HG03354 (cell line): ENCODE measurements around the gene RHO.

Experiments used
- ATAC-seq: cut with Tn5 transposase; IDR thresholded peaks from one replicate; pipeline ENCODE4 v1.9.1; 2021; ENCODE audit warnings: mild to moderate bottlenecking; ENCODE audit not compliant: unreplicated experiment, poor library complexity, severe bottlenecking

The RHO gene

DNA sequence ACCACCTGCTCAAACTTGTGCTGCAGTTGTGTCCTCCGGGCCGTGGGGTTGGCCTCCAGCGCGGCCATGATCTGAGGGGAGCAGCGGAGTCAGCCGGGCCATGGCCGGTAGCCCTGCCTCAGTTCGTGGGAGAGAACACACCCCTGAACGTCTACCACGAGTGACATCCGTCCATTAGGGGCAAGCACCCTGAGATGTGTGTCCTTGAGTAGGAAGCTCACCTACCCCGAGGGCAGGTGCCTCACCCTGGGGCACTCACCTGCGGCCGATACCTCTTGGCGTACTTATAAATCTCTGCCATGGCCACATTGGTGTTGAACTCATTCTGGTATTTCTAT, 27.9 kb downstream of the RHO start:
- no peak for ATAC-seq

DNA sequence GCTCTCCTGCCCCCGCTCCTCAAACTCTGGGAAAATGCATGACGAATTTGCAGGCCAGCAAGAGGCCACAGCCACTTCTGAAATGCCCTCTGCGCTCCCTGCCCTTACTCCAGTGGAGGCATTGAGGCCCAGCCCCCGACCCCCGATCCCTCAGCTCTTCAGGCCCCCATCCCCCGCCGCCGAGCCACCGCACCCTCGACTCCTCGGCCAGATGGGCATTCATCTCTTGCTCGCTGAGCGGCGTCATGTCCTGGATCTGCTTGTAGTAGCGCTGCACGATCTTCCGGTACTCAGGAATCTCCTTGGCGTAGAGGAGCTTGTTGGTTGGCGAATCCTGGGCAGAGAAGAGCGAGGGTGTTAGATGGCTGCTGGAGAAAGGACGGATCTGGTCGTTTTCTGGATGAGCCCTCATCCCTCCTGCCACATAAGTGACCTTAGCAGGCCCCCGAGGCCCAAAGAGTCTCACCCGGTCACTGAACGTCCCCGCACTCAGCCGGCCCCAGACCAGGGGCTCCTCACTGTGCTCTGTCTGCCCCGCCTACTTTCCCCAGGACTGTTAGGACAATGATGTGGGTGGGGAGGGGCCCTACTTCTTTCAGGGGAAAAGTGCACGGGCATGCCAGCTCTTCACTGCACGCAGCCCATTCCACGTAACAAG, 28.6 kb downstream of the RHO start:
- ATAC-seq: no peak

DNA sequence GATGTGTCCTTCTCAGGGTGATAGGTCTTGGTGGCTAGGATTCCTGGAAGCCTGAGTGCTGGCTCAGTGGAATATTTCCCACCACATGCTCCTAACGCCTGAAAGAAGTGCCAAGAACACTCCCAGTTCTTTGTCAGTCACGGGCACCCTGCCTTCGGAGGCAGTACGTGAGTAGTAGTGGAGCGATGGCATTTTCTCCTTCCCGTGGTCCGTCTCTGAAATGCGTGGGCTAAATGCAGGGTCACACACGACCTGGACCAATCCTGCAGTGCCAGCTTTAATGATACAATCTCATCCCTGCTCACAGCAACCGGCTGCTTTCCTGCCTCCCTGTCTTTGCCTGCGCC, 29.1 kb downstream of the RHO start:
- no peak for ATAC-seq

DNA sequence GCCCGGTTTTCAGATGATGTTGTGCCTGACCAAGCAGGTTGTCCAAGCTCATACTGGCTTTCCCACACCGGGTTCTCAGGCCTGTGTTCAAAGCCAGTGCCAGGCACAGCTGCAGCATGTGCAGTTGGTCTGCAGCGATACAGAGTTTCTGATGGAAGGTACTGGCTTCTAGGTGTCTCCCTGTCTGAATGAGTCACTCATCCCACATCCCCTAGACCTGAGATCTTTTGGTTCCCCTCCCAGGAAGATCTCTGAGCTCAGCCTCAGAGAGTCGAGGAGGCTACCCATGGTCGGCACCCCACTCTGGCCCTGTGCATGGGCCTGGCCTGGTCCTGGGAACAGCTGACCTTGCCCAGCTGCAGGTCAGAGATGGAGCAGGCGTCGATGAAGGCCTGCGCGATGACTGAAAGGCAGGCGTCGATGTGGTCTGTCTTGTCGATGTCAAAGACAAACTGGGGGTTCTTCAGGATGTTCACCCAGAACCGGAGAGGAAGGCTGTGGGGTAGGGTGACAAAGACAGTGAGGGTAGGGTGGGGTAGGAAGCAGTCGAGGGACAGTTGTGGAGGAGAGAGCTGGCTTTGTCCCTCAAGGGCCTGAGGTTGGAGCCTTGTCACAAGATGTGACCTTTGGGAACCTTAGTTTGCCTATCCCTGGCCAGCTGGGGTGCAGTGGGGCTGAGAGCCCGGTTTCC, 29.8 kb downstream of the RHO start:
- ATAC-seq: peak; percentile 36

DNA sequence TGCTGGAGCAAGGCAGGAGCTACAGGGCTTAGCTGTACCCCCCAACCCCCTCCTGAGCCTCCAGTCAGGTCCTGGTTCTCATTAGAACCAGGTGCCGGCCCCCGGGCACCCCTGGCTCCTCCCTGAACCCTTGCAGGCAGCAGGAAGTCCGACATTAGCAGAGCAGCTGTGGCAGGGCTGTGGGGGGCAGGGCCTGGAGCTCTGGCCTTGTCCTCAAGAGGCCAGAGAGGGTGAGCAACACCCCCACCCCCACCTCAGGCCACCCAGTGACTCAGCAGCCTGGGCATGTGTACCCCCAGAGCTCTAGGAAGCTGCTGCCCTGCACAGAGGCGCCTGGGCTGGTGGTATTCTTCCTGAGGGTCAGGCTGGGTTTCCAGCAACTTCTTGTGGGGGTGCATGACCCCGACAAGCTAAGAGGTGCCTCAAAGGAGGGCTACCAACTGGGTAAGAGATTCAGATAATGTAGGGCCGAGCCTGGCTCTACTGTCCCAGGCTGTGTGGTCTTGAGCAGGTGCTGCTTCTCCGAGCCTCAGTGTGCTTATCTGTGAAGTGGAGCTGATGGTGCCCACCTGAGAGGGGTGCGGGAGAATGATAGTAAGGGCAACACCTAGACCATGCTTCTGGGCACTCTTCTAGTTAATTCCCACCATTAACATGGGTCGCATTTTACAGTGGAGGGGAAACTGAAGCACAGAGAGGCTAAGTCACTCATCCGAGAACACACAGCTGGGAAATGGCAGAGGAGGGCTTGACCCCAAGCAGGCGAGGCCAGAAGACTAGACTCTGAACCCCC, 30.5 kb downstream of the RHO start:
- ATAC-seq: peak; percentile 72

DNA sequence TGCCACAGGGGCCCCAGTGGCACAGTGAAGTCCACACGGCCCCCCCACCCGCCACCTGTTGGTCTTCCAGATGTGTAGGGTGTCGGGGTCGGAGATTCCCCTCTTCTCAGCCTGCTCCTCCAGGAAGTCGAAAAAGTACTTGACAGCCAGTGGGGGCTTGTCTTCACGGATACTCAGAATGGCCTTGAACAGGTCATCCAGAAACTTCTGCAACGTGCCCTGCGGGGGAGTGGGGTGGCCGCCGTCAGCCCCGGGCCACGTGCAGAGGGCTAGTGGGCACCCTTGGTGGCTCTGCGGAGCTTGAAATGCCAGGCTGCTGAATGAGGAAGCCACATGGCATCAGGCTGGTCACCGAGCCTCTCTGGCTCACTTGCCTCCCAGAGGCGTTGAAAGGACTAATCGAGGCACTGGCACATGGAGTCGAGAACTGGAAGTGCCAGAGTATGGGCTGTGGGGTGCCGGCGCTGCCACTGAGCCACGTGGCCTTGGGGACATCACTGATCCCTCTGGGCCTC, 31.2 kb downstream of the RHO start:
- ATAC-seq: no peak

DNA sequence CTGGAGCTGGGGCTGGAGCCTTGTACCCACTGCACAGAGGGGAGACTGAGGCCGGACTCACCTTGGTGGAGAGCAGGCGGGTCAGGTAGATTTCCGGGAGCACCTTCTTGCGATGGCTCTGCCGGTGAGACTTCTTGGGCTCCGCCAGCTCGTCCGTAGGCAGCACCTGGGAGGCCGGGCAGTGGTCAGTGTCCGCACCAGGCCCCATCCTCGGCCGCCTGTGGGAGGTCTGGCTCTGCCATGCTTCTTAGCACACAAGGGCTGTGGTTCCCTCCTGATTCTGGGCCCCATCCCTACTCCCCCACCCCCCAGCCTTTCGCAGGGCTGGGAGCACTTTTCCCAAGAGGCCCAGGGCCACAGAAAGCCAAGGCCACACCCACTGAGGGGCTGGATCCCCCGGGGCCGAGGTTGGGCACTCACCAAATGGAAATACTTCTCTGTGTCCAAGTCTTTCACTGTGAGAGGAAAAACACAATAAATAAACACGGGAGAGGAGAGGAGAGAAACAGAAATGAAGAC, 31.9 kb downstream of the RHO start:
- no peak for ATAC-seq

DNA sequence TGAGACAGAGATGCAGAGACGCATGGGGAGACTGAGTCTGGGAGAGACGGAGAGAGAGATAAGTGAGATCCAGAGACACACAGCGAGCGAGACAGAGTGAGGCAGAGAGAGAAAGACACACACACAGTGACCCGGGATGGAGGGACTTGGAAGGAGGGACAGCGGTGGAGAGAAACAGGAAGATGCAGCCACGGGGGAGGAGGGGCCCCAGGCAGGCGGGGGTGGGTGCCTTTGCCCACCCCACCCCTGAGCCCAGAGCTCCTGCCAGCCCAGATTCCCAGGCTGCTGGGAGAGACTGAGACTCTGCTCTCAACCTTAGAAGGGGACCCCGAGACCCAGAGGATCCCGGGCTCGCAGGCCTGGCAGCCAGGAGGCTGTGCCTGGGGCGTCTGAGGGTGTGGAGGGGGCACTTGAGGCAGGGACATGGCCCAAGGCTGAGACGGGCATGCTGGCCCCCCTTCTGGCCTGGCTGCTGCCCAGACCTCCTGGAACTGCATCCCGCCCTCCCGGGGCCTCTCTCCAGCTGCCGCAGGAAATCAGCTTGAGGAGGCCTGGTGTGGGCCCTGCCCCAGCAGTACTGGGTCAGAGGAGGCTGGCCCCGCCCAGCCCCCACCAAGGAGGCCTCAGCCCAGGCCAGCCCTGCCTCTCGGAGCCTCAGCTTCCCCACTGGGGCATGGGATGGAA, 32.6 kb downstream of the RHO start:
- ATAC-seq: no peak

DNA sequence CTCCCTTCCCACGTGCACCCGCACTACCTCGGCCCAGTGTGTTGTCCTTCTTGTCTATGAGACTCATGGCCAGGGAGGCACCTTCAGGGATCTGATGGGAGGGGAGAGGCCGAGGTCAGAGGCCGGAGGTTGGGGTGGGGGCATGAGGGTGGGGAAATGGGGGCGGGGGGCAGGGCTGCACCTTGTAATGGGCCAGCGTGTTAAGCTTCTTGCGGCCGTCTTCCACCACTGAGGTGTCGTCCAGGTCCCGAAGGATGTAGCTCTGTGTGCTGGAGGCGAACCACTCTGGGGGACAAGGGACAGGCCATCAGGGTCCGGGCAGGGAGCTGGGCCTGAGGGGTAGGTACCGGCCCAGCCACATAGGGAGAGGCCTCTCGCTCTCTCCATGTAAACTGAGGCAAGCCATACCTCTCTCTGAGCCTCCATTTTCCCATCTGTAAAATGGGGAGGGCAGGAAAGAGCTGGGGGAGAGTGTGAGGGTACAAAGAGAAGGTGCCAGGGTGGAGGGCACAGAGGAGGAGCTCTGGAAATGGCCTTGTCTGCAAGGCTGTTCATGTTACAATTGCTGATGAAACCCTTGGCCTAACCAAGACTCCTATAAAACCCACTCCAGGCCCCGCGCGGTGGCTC, 33.3 kb downstream of the RHO start:
- no peak for ATAC-seq

DNA sequence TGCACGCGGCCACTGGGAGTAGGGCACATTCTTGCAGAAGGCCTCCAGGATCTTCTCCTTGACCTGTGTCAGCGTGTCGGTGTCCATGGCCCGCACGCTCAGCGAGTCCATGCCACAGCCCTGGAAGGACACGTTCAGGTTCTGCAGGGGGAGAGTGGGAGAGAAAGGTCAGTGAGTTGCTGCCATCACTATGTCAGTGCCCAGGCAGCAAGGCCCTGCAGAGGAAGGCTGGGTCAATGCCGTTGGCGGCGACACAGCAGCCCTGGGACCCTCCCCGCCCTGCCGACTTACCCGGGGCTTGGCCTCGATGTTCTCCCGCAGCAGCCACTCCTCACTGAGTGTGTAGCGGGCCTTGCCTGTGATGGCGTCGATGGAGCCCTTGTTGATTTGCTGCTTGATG, 34.4 kb downstream of the RHO start:
- ATAC-seq: no peak

DNA sequence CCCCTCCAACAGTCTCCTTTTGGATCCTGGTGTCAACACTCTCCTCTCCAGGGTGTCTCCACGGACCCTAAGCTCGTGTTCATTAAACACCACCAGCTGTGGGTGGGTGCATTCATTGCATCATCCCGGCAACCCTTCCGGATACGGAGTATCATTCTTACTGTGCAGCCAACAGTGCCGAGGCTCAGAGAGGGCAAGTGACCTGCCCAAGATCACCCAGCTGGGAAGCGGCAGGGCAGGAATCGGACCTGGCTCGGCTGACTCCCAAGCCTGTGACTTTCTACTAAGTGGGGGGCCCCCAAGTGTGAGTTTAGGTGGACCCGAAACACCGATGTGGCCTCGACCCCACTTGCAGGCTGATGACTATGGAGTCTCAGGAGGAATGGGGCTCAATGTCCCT, 34.9 kb downstream of the RHO start:
- no peak for ATAC-seq

DNA sequence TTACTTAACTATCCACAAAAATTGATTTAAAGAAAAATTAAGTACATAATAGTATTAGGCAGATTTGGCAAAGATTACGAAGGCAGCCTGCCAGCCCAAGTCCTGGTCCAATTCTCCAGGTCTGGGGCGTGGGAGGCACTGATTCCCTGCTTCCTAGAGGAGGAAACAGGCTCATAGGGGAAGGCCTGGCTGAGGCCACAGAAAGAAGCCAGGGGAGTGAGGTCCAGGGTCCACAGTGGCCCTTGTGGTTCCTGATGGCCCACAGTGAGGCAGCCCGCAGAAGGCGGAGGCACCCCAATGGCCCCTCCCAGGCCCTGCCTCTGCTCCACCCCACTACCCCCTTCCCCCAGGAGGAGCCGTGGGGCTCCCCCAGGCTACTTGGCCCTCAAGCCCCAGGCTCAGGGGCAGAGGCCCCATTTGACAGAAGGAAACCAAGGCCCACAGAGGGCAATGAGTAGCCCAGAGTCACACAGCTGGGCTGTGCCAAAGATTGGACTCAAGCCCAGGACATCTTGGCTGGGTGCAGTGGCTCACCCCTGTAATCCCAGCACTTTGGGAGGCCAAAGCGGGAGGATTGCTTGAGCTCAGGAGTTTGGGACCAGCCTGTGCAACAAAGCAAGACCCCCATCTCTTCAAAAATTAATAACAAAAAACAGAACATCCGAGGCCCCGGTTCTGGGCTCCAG, 35.6 kb downstream of the RHO start:
- no peak for ATAC-seq

DNA sequence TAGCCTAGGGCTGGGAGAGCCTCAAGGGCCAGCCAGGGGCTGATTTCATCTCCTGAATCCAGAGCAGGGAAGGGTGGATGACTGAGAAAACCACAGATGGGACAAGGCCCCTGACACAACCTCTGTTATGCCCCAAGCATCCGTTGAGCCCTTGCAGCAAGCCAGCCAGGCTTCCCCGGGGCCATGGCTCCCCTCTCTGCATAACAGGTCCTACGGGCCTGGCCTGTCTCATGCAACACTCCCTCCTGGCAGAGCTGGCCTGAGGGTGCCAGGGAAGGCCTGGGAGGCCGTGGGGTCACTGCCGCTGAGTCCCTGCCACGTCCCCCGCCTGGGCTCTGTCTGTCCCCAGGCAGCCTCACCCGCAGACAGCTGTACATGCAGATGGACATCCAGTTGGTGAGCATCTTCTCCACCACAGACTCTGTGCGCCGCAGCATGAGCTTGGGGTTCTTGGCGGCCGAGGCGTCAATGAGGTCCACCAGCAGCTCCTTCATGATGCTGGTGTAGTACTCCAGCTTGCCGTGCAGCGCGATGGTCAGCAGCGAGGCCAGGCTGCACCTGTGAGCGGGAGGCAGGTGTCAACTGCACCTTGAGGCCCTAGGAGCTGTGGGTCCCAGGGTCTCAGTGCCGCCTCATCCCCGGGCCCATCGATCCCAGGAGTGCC, 36.7 kb downstream of the RHO start:
- no peak for ATAC-seq

DNA sequence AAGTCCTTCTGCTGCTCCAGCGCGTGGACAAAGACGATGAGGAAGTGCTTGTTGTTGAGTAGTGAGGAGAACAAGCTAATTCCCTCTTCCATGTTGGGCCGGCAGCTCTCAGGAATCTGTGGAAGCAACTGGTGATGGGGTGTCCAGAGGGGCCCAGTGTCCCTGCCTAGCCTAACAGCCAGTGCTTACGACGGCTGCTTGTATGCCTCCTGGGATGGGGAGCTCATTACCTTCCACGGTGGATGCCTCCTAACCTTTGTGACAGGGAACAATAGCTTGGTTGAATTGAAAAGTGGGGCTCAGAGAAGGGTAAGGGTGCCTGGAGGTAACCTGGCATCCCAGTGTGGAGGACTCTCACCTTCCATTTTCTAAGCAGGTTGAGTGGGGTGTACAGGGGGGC, 37.5 kb downstream of the RHO start:
- no peak for ATAC-seq

DNA sequence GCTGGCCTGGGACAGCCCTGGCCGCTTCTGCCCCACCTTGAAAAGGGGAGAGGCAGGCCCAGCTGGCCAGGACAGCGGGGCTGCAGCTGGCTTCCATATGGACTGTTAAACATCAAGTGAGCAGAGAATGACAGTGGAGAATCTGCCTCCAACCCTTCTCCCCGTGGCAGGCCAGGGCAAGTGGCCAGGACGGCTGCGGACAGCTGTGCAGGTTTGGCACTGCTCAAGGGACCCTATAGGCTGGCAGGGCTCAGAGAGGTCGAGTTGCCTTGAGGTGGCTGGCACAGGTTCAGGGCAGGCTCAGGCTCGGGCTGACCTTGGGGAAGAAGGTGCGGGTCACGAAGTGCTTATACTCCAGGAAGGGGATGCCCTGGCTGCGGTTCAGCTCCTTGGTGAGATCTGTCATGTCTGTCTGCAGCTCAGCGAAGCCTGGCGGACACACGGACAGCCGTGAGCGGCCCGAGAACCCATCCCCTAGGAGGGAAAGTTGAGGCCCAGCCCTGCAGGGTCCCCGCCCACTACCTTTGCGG, 38.8 kb downstream of the RHO start:
- no peak for ATAC-seq

DNA sequence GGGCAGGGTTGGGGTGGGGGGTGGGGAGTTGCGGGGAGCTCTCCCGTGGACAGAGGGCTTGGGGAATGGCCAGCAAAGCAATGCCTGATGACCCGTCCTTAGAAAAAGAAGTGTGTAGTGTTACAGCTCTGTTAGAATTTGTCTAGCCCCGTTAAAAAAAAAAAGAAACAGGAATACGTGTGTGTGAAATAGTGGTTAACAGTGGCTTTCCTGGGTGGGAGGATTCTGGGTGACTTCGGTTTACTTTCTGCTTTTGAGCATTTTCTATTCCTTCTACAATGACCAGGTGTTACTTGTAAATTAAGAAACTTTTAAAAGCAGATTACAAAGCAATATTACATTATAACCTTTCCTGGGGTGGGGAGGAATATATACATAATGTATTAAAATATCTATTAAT, 39.5 kb downstream of the RHO start:
- ATAC-seq: no peak

DNA sequence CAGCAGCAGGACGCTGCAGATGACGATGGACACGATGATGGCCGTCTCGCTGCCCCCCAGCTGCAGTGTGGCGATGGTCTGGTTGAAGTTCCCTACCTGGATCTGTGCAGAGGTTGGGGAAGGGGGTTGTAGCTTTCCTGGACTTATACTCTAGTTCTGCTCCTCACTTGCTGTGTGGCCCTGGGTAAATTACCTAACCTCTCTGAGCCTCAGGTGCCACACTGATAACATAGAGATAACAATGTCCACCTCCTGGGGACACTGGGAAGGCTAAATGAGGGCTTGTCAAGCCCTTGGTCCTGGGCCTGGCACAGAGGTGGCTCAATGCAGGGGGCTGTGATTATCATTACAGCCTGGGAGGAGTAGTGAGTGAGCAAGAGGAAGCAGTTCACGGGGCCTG, 41.4 kb downstream of the RHO start:
- ATAC-seq: no peak
